SK-N-SH (cell line): ENCODE results near the gene UBE2S. TPM values are rescaled to one million over a fixed set of nuclear protein-coding genes. Genes with fewer than 3 reads are reported as not detected.

Experiments used
- CTCF ChIA-PET: fragments of 300-600, 350-600 bp; formaldehyde crosslinking; extraction: SDS; loops from one replicate; lab custom pipeline; 2021; lab: Yijun Ruan, JAX
- POLR2A ChIA-PET: fragments of 350-600 bp; sonication (Branson Sonifier 250); formaldehyde crosslinking; extraction: SDS; loops from one replicate; lab custom pipeline; 2020; ENCODE audit warnings: antibody characterized with exemption, inconsistent platforms; lab: Yijun Ruan, JAX
- DNase-seq: peaks from one replicate; pipeline ENCODE4 v3.0.0; 2012
- H2AFZ ChIP-seq: fragments of 200-600 bp; sonication (generic); 2 replicates; pipeline ENCODE4 v1.8.1; 2016; ENCODE audit warnings: antibody characterized with exemption, mild to moderate bottlenecking, low read depth
- H3F3A ChIP-seq: fragments of 200-600 bp; sonication (generic); replicated peaks from 2 replicates; pipeline ENCODE3; 2016; ENCODE audit warnings: antibody characterized with exemption, mild to moderate bottlenecking; ENCODE audit not compliant: insufficient read depth
- H3K27ac ChIP-seq, 2 experiments: fragments of 200-500 bp in 1 of 2; fragments of 200-600 bp in 1 of 2; sonication (Bioruptor generic) in 1 of 2; sonication (generic), shearing (Covaris generic) in 1 of 2; 2 replicates each; pipeline versions ENCODE4 v1.5.1 to v1.6.1; 2014 to 2016; ENCODE audit warnings: low read depth in 2 of 2, inconsistent platforms in 1 of 2, low read length in 1 of 2, mild to moderate bottlenecking in 1 of 2, mixed read lengths in 1 of 2
- H3K27me3 ChIP-seq: fragments of 200-600 bp; sonication (generic), shearing (Covaris generic); 2 replicates; pipeline ENCODE4 v1.6.1; 2016; ENCODE audit warnings: mixed run types; ENCODE audit not compliant: insufficient read depth
- H3K36me3 ChIP-seq, 2 experiments: fragments of 200-500 bp in 1 of 2; fragments of 200-600 bp in 1 of 2; sonication (Bioruptor generic) in 1 of 2; sonication (generic) in 1 of 2; replicated peaks in 1 of 2; 2 replicates each; pipeline versions ENCODE3 to v1.5.1; 2014 to 2016; ENCODE audit warnings: low read length in 1 of 2, mild to moderate bottlenecking in 1 of 2; ENCODE audit not compliant: insufficient read depth in 2 of 2, control insufficient read depth in 1 of 2
- H3K4me1 ChIP-seq, 2 experiments: fragments of 200-500 bp in 1 of 2; fragments of 200-600 bp in 1 of 2; sonication (Bioruptor generic) in 1 of 2; sonication (generic), shearing (Covaris generic) in 1 of 2; 2 replicates each; pipeline versions ENCODE4 v1.5.1 to v1.6.1; 2014 to 2016; ENCODE audit warnings: low read depth in 1 of 2, low read length in 1 of 2, mixed run types in 1 of 2; ENCODE audit not compliant: insufficient read depth in 2 of 2, control insufficient read depth in 1 of 2
- H3K4me2 ChIP-seq: fragments of 200-600 bp; sonication (generic), shearing (Covaris generic); 2 replicates; pipeline ENCODE4 v1.6.1; 2017; ENCODE audit warnings: mixed run types
- H3K4me3 ChIP-seq, 2 experiments: fragments of 200-500 bp in 1 of 2; fragments of 200-600 bp in 1 of 2; sonication (Bioruptor generic) in 1 of 2; sonication (generic), shearing (Covaris generic) in 1 of 2; 2 replicates each; pipeline versions ENCODE4 v1.5.1 to v1.8.1; 2014 to 2016; ENCODE audit warnings: low read depth in 2 of 2, inconsistent platforms in 1 of 2, low read length in 1 of 2, mild to moderate bottlenecking in 1 of 2, mixed read lengths in 1 of 2, moderate library complexity in 1 of 2
- H3K79me2 ChIP-seq: fragments of 200-600 bp; sonication (generic); 2 replicates; pipeline ENCODE4 v1.8.1; 2017; ENCODE audit warnings: mild to moderate bottlenecking; ENCODE audit not compliant: insufficient read depth
- H3K9ac ChIP-seq: fragments of 200-600 bp; sonication (generic); 2 replicates; pipeline ENCODE4 v1.6.1; 2017; ENCODE audit warnings: mixed run types
- H3K9me2 ChIP-seq: fragments of 200-600 bp; sonication (generic); 2 replicates; pipeline ENCODE4 v1.6.1; 2017; ENCODE audit warnings: mixed run types
- H3K9me3 ChIP-seq: fragments of 200-600 bp; sonication (generic); 2 replicates; pipeline ENCODE4 v1.6.1; 2017; ENCODE audit warnings: mixed run types, mild to moderate bottlenecking, moderate library complexity
- H4K20me1 ChIP-seq: fragments of 200-600 bp; sonication (generic); 2 replicates; pipeline ENCODE4 v1.6.1; 2017; ENCODE audit warnings: mild to moderate bottlenecking, mixed run types; ENCODE audit not compliant: insufficient read depth
- CHD2 ChIP-seq: fragments of 150-350 bp; IDR thresholded peaks from 2 replicates; pipeline ENCODE4 v1.6.1; 2018; ENCODE audit warnings: low read length; ENCODE audit not compliant: partially characterized antibody
- ELF1 ChIP-seq: IDR thresholded peaks from 2 replicates; pipeline ENCODE4 v1.4.0; 2012
- FOXJ3 ChIP-seq: sonication (generic); formaldehyde crosslinking; IDR thresholded peaks from 2 replicates; pipeline ENCODE4 v1.5.1; 2020; ENCODE audit warnings: mild to moderate bottlenecking, missing genetic modification reagents
- GABPA ChIP-seq: IDR thresholded peaks from 2 replicates; pipeline ENCODE4 v1.4.0; 2012; ENCODE audit warnings: low read depth, mild to moderate bottlenecking
- IRF3 ChIP-seq: fragments of 150-350 bp; IDR thresholded peaks from 2 replicates; pipeline ENCODE4 v1.6.1; 2016; ENCODE audit warnings: mild to moderate bottlenecking, low read depth, low read length
- JUND ChIP-seq: IDR thresholded peaks from 2 replicates; pipeline ENCODE4 v1.4.0; 2012
- MXI1 ChIP-seq: IDR thresholded peaks from 2 replicates; pipeline ENCODE4 v1.6.1; 2012; ENCODE audit warnings: mild to moderate bottlenecking, low read depth, low read length, improper control_type of control experiment
- NFIC ChIP-seq: IDR thresholded peaks from 2 replicates; pipeline ENCODE4 v1.4.0; 2012; ENCODE audit warnings: borderline replicate concordance
- PBX3 ChIP-seq: IDR thresholded peaks from 2 replicates; pipeline ENCODE4; 2012
- RFX5 ChIP-seq: IDR thresholded peaks from 2 replicates; pipeline ENCODE4 v1.6.1; 2012; ENCODE audit warnings: mild to moderate bottlenecking, improper control_type of control experiment, low read length
- RXRA ChIP-seq: IDR thresholded peaks from 2 replicates; pipeline ENCODE4 v1.4.0; 2012; ENCODE audit warnings: low read depth, mild to moderate bottlenecking, borderline replicate concordance
- TAF1 ChIP-seq: IDR thresholded peaks from 2 replicates; pipeline ENCODE4 v1.6.1; 2012; ENCODE audit warnings: low read depth, mild to moderate bottlenecking, low read length, moderate library complexity, borderline replicate concordance
- TCF12 ChIP-seq: IDR thresholded peaks from 2 replicates; pipeline ENCODE4 v1.4.0; 2012
- TEAD4 ChIP-seq: IDR thresholded peaks from 2 replicates; pipeline ENCODE4 v1.4.0; 2012; ENCODE audit warnings: mild to moderate bottlenecking, borderline replicate concordance; ENCODE audit not compliant: insufficient read depth
- USF1 ChIP-seq: IDR thresholded peaks from 2 replicates; pipeline ENCODE4 v1.4.0; 2012; ENCODE audit warnings: low read depth, borderline replicate concordance
- YY1 ChIP-seq: IDR thresholded peaks from 2 replicates; pipeline ENCODE4 v1.4.0; 2012; ENCODE audit warnings: low read depth, mild to moderate bottlenecking
- ZBTB33 ChIP-seq: IDR thresholded peaks from 2 replicates; pipeline ENCODE4 v1.4.0; 2012; ENCODE audit warnings: low read depth, borderline replicate concordance
- WGBS: methylation state at CpG from one replicate; pipeline ENCODE4 v1.1.6; 2017; ENCODE audit warnings: low lambda C conversion rate; 5-methylcytosine and 5-hydroxymethylcytosine counted together
- polyA plus RNA-seq, 3 experiments: library from polyadenylated mRNA; depleted of rRNA; stranded (reverse); fragments of >200 nt; gene quantifications; 2 replicates each; pipeline ENCODE4 v1.2.3, GENCODE V29; 2012

Gene UBE2S
- polyA plus RNA-seq, 1 of the 3 experiments (the other 2 are of a cell fraction) = 133 TPM

- no peak for TF ChIP-seq RXRA
- TF ChIP-seq ZBTB33 = no peak
- no peak for TF ChIP-seq USF1
- no peak for TF ChIP-seq YY1
- TF ChIP-seq NFIC = no peak
- no peak for TF ChIP-seq ELF1
- no peak for TF ChIP-seq RFX5
- TF ChIP-seq GABPA = no peak
- no peak for TF ChIP-seq IRF3
- no peak for TF ChIP-seq TEAD4
- no peak for TF ChIP-seq TAF1
- no peak for TF ChIP-seq JUND
- TF ChIP-seq MXI1 = no peak
- TF ChIP-seq FOXJ3 = no peak
- no peak for TF ChIP-seq TCF12
- no peak for TF ChIP-seq CHD2
- no peak for TF ChIP-seq PBX3
- no peaks in the 10 kb centered on the region for H3K9me3 ChIP-seq
- CTCF ChIA-PET = interaction anchor here (1.2 to 5.3 kb wide), 5 partner anchors 12 to 246 kb away, joined by 3 to 22 read pairs (median 8); partner anchors contain the start of gene ZNF865
- H3K4me1 ChIP-seq = peaks cover 25 to 56% of the 10 kb centered on the region in 2 experiments; a peak in 3 of 4 replicates
- peaks cover 48% of the 10 kb centered on the region for H3K79me2 ChIP-seq
- peak overlapping the region; percentile 100 for H3K4me2 ChIP-seq
- 62% methylated on average over 14 of the region's 24 CpGs for WGBS
- no peak for DNase-seq
- peak overlapping the region; percentile 97 for H3K9ac ChIP-seq
- H2AFZ ChIP-seq = no peak overlapping the region
- no peak overlapping the region; a peak in 1 of 4 replicates for H3K27ac ChIP-seq
- H4K20me1 ChIP-seq = peaks cover 65% of the 10 kb centered on the region
- POLR2A ChIA-PET = interaction anchor here (1.0 to 1.3 kb wide), 2 partner anchors 12 to 20 kb away, joined by 3 read pairs; no protein-coding TSS in a partner anchor
- peak overlapping the region; percentile 86 to 97 for H3K4me3 ChIP-seq
- no peaks in the 10 kb centered on the region for H3K27me3 ChIP-seq
- H3F3A ChIP-seq = peaks cover 39% of the 10 kb centered on the region
- no peaks in the 10 kb centered on the region for H3K9me2 ChIP-seq
- peaks cover 43 to 45% of the 10 kb centered on the region in 2 experiments for H3K36me3 ChIP-seq
These were observed 19.7 kb downstream of the UBE2S start for GRCh38 chr19:55387736-55388497.
